Measurements from ENCODE around the gene DMD. TPM values are rescaled to one million over a fixed set of nuclear protein-coding genes. Genes with fewer than 3 reads are reported as not detected.

Gene DMD
- total RNA-seq, 1 experiment from 2014 or later = 25.3 TPM

DNA sequence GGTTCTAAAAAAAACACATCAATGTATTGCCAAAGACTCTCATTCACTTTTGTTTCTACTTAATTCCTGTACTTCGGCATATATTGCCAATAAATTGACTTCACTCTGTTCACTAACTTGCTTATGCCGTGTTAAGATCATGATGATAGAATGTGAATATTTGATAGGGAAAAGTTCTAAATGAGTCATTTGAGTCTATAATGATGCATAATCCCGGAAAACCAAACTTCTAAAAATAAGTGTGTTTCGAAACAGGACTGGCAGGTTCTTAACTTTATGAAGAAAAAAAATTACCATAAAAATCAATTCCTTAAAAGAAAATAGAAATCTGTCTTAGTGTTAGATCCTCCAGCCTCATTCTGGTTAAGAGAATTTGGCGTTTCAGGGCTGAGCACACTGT is 1752.0 kb downstream of the DMD start:
- Histone ChIP-seq H3K4me2 (no peak overlapping the region), H3K4me3 (no peak overlapping the region), H3K9me3 (ENCODE audit: insufficient read depth, low read depth) (no peaks in the 10 kb centered on the region), H2AFZ (no peak overlapping the region), H3K9me2 (ENCODE audit: insufficient read depth) (no peaks in the 10 kb centered on the region), H4K20me1 (ENCODE audit: insufficient read depth) (no peaks in the 10 kb centered on the region), H3K27ac (no peak overlapping the region), H3K27me3 (ENCODE audit: insufficient read depth, low read depth) (no peaks in the 10 kb centered on the region), H3K4me1 (replicated peaks; ENCODE audit: insufficient read depth) (no peaks in the 10 kb centered on the region), H3K79me2 (ENCODE audit: low read depth) (no peaks in the 10 kb centered on the region), H3K36me3 (ENCODE audit: low read depth) (no peaks in the 10 kb centered on the region), H3F3A (ENCODE audit: insufficient read depth, low read depth) (no peaks in the 10 kb centered on the region)
- TF ChIP-seq EZH2 (IDR thresholded peaks at IDR 0.05; ENCODE audit: low read depth) (no peak), CTCF (conservative IDR thresholded peaks at IDR 0.05) (no peak)
- POLR2A ChIA-PET (ENCODE audit: unreplicated experiment) = no interaction called here
- no peak for DNase-seq
- BruUV-seq (replicated peaks) = no TSS peak
- intact Hi-C loops (cut with micrococcal nuclease; ENCODE audit: unreplicated experiment) = no loop called here
- CTCF ChIA-PET = no interaction called here

- BruUV-seq (replicated peaks) = no TSS peak
- Histone ChIP-seq H3F3A (ENCODE audit: insufficient read depth, low read depth) (no peaks in the 10 kb centered on the region), H3K4me2 (no peak overlapping the region), H3K79me2 (ENCODE audit: low read depth) (no peaks in the 10 kb centered on the region), H3K27me3 (ENCODE audit: insufficient read depth, low read depth) (no peaks in the 10 kb centered on the region), H2AFZ (no peak overlapping the region), H3K4me1 (replicated peaks; ENCODE audit: insufficient read depth) (no peaks in the 10 kb centered on the region), H3K9me3 (ENCODE audit: insufficient read depth, low read depth) (no peaks in the 10 kb centered on the region), H4K20me1 (ENCODE audit: insufficient read depth) (no peaks in the 10 kb centered on the region), H3K36me3 (ENCODE audit: low read depth) (no peaks in the 10 kb centered on the region), H3K9me2 (ENCODE audit: insufficient read depth) (no peaks in the 10 kb centered on the region), H3K27ac (no peak overlapping the region), H3K4me3 (no peak overlapping the region)
- intact Hi-C loops (cut with micrococcal nuclease; ENCODE audit: unreplicated experiment) = no loop called here
- DNase-seq = no peak
- POLR2A ChIA-PET (ENCODE audit: unreplicated experiment) = no interaction called here
- no peak for TF ChIP-seq EZH2 (IDR thresholded peaks at IDR 0.05; ENCODE audit: low read depth)
- TF ChIP-seq CTCF (conservative IDR thresholded peaks at IDR 0.05) = no peak
- CTCF ChIA-PET = no interaction called here
These were observed 1761.4 kb downstream of the DMD start for GRCh38 chrX:31449965-31450364.

GRCh38 chrX:31449081-31449480 is 1762.3 kb downstream of the DMD start:
- TF ChIP-seq CTCF (conservative IDR thresholded peaks at IDR 0.05) (no peak), EZH2 (IDR thresholded peaks at IDR 0.05; ENCODE audit: low read depth) (no peak)
- CTCF ChIA-PET = no interaction called here

More at GRCh38 chrX:31449081-31449480, 1762.3 kb downstream of the DMD start:
- intact Hi-C loops (cut with micrococcal nuclease; ENCODE audit: unreplicated experiment) = no loop called here
- DNase-seq = no peak
- no peak overlapping the region for H2AFZ ChIP-seq
- no peaks in the 10 kb centered on the region for H3K9me2 ChIP-seq (ENCODE audit: insufficient read depth)
- H3K4me3 ChIP-seq = no peak overlapping the region
- POLR2A ChIA-PET (ENCODE audit: unreplicated experiment) = no interaction called here
- no peaks in the 10 kb centered on the region for H3K27me3 ChIP-seq (ENCODE audit: insufficient read depth, low read depth)
- no TSS peak for BruUV-seq (replicated peaks)
- no peaks in the 10 kb centered on the region for H3F3A ChIP-seq (ENCODE audit: insufficient read depth, low read depth)
- H3K36me3 ChIP-seq (ENCODE audit: low read depth) = no peaks in the 10 kb centered on the region
- H3K27ac ChIP-seq = no peak overlapping the region
- H3K4me1 ChIP-seq (replicated peaks; ENCODE audit: insufficient read depth) = no peaks in the 10 kb centered on the region
- H3K79me2 ChIP-seq (ENCODE audit: low read depth) = no peaks in the 10 kb centered on the region
- H3K4me2 ChIP-seq = no peak overlapping the region
- H4K20me1 ChIP-seq (ENCODE audit: insufficient read depth) = no peaks in the 10 kb centered on the region
- no peaks in the 10 kb centered on the region for H3K9me3 ChIP-seq (ENCODE audit: insufficient read depth, low read depth)
